ENCODE results near the gene RPS16. TPM values are rescaled to one million over a fixed set of nuclear protein-coding genes. Genes with fewer than 3 reads are reported as not detected.

RPS16 gene
- total and polyA plus RNA-seq, 9 of the 15 experiments (the other 6 are each of a cell fraction or from before 2014, with no cell fraction given), result 82.6 to 3,671 (median 2,204) TPM

DNA sequence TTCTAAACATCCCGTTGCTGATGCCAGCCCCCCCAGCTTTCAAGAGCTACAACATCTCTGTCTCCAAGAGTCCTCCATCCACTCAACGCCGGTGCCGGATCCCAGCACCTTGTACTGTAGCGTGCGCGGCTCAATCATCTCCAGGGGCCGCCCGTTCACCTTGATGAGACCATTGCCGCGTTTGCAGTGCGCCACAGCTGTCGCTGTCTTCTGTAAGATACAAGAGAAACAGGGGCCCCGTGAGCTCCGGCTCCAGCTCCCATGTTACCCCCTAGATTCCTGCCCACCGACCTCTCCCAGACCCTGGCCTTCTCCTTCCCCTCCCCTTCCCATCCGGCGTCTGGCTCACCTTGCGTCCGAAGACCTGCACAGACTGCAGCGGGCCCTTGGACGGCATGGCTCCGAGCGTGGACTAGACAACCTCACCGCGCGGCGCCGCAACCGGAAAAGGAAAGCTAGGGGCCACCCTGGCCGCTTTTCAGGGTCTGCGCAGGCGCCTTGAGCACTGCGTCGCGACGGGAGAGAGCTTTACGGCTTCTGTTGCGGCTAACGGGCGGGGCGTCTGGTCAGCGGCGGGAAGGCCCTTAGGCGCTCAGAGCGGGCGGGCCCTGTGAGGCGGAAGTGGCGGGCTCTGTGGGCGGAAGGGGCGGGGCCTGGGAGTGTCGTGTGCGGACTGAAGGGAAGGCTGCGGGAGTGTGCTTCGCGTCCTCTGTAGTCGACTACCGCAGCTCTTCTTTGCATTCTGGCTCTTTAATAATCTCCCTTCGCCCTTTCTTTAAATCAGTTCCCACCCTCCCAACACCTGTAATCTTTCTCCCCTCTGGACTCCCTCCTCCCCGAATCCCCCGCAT lies at the start of gene RPS16 (continued):
- TF ChIP-seq, protein P1, sequence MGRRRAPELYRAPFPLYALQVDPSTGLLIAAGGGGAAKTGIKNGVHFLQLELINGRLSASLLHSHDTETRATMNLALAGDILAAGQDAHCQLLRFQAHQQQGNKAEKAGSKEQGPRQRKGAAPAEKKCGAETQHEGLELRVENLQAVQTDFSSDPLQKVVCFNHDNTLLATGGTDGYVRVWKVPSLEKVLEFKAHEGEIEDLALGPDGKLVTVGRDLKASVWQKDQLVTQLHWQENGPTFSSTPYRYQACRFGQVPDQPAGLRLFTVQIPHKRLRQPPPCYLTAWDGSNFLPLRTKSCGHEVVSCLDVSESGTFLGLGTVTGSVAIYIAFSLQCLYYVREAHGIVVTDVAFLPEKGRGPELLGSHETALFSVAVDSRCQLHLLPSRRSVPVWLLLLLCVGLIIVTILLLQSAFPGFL (CRISPR knock-in tag; IDR thresholded peaks at IDR 0.05), result 0 out of 2 replicates have a peak, but pooled peaks have one; percentile 16
- TF ChIP-seq POLR3A (IDR thresholded peaks at IDR 0.05; ENCODE audit: borderline replicate concordance, extremely low read depth, insufficient read depth, insufficient read length), result no peak
- TF ChIP-seq CHD4 (IDR thresholded peaks at IDR 0.05; ENCODE audit: insufficient read depth, insufficient replicate concordance, low read depth, low read length, poor library complexity, severe bottlenecking), result no peak
- peak; percentile 100 for TF ChIP-seq POLR2G (IDR thresholded peaks at IDR 0.05; ENCODE audit: low read depth, low read length)
- TF ChIP-seq, protein P2, sequence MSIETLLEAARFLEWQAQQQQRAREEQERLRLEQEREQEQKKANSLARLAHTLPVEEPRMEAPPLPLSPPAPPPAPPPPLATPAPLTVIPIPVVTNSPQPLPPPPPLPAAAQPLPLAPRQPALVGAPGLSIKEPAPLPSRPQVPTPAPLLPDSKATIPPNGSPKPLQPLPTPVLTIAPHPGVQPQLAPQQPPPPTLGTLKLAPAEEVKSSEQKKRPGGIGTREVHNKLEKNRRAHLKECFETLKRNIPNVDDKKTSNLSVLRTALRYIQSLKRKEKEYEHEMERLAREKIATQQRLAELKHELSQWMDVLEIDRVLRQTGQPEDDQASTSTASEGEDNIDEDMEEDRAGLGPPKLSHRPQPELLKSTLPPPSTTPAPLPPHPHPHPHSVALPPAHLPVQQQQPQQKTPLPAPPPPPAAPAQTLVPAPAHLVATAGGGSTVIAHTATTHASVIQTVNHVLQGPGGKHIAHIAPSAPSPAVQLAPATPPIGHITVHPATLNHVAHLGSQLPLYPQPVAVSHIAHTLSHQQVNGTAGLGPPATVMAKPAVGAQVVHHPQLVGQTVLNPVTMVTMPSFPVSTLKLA (conservative IDR thresholded peaks at IDR 0.05), result peak; percentile 86 to 91
- TF ChIP-seq ZNF217 (CRISPR knock-in tag; IDR thresholded peaks at IDR 0.05), result no peak
- TF ChIP-seq, protein P3, sequence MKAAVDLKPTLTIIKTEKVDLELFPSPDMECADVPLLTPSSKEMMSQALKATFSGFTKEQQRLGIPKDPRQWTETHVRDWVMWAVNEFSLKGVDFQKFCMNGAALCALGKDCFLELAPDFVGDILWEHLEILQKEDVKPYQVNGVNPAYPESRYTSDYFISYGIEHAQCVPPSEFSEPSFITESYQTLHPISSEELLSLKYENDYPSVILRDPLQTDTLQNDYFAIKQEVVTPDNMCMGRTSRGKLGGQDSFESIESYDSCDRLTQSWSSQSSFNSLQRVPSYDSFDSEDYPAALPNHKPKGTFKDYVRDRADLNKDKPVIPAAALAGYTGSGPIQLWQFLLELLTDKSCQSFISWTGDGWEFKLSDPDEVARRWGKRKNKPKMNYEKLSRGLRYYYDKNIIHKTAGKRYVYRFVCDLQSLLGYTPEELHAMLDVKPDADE (conservative IDR thresholded peaks at IDR 0.05; ENCODE audit: control insufficient read depth, low read depth, low read length), result peak; percentile 73; the same call in 1 of the 2 replicates
- TF ChIP-seq PCBP1 (IDR thresholded peaks at IDR 0.05; ENCODE audit: low read depth, low read length, poor library complexity, severe bottlenecking), result peak; percentile 94
- TF ChIP-seq, protein P4, sequence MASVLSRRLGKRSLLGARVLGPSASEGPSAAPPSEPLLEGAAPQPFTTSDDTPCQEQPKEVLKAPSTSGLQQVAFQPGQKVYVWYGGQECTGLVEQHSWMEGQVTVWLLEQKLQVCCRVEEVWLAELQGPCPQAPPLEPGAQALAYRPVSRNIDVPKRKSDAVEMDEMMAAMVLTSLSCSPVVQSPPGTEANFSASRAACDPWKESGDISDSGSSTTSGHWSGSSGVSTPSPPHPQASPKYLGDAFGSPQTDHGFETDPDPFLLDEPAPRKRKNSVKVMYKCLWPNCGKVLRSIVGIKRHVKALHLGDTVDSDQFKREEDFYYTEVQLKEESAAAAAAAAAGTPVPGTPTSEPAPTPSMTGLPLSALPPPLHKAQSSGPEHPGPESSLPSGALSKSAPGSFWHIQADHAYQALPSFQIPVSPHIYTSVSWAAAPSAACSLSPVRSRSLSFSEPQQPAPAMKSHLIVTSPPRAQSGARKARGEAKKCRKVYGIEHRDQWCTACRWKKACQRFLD (CRISPR knock-in tag; IDR thresholded peaks at IDR 0.05), result peak; percentile 76
- TF ChIP-seq MYC (IDR thresholded peaks at IDR 0.05; ENCODE audit: low read depth, low read length), result peak; percentile 99
- TF ChIP-seq MYC (CRISPR knock-in tag; IDR thresholded peaks at IDR 0.05; ENCODE audit: borderline replicate concordance, low read depth), result peak; percentile 95; the same call in 1 of the 2 replicates
- TF ChIP-seq, protein P5, sequence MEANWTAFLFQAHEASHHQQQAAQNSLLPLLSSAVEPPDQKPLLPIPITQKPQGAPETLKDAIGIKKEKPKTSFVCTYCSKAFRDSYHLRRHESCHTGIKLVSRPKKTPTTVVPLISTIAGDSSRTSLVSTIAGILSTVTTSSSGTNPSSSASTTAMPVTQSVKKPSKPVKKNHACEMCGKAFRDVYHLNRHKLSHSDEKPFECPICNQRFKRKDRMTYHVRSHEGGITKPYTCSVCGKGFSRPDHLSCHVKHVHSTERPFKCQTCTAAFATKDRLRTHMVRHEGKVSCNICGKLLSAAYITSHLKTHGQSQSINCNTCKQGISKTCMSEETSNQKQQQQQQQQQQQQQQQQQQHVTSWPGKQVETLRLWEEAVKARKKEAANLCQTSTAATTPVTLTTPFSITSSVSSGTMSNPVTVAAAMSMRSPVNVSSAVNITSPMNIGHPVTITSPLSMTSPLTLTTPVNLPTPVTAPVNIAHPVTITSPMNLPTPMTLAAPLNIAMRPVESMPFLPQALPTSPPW (CRISPR knock-in tag; IDR thresholded peaks at IDR 0.05), result peak; percentile 78
- peak; percentile 76 for TF ChIP-seq HNRNPLL (IDR thresholded peaks at IDR 0.05; ENCODE audit: low read depth, low read length, poor library complexity, severe bottlenecking)
- peak; percentile 67 for TF ChIP-seq CREB1 (IDR thresholded peaks at IDR 0.05)
- TF ChIP-seq CREB1 (CRISPR knock-in tag; IDR thresholded peaks at IDR 0.05), result peak; percentile 82
- TF ChIP-seq MAZ (CRISPR knock-in tag; conservative IDR thresholded peaks at IDR 0.05 in 1 of 2, IDR thresholded peaks at IDR 0.05 in 1 of 2), result peak; percentile 69 to 73
- TF ChIP-seq MEIS2 (IDR thresholded peaks at IDR 0.05; ENCODE audit: partially characterized antibody), result peak; percentile 65

Data from K562 (cell line).